ENCODE data around the gene PHF21A.

PHF21A gene

DNA sequence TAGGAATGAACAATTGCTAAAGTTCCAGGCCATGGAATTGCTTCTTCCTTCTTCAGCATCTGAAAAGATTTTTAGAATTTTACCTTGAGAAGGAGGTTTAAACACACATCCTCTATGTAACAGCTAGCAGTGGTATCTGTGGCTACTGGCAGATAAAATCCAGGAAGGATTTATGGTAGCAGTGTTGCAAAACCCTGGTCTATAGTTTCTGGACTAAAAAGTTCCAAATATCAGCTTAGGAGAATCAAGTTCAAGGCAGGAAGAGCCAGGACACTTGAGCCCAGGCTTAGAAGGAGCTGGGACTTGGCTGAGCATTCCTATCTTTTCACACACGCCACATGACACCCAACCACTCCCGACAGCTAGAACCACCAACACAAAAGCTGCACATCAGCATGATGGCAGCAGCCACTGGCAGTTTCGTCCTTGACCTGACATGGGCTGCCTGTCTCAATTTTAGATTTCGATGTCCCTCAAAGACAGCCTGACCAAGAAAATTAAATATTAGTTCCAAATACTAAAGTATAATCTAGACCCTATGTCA, 184.7 kb downstream of the PHF21A start:
- DNase-seq (ENCODE audit: extremely low read depth in 1 of 2, low read depth in 1 of 2), result no peak

DNA sequence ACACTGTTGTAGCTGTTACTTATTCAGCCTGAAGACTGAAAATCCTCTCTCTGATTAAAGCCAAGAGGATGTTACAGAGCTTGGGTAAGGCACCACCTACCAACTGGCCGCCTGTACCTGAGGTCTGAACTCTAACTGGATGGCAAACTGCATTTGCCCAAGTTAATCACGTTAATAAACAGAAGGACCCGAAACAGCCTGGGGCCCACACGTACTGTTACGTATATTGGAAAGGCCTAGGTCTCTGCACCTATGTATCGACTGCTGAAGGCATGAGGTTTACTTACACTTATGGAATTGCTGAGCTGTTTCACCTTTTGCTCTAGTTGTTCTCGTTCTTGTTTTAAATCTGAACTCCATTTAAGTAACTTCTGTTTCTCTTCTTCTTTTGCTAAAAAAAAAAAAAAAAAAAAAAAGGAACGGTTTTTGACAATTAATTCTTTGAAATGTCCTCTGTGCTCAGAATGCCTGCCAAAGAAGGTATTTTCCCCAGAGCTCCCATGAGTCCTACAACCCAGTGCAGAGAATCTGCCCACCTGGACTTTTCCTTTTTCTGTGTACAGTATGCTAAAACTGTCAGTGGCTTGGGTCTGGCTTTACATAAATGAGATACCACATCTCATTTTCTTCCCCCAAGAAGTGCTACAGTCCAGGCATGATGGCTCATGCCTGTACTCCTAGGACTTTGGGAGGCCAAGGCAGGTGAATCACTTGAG, 185.7 kb downstream of the PHF21A start:
- no peak for DNase-seq (ENCODE audit: extremely low read depth in 1 of 2, low read depth in 1 of 2)

DNA sequence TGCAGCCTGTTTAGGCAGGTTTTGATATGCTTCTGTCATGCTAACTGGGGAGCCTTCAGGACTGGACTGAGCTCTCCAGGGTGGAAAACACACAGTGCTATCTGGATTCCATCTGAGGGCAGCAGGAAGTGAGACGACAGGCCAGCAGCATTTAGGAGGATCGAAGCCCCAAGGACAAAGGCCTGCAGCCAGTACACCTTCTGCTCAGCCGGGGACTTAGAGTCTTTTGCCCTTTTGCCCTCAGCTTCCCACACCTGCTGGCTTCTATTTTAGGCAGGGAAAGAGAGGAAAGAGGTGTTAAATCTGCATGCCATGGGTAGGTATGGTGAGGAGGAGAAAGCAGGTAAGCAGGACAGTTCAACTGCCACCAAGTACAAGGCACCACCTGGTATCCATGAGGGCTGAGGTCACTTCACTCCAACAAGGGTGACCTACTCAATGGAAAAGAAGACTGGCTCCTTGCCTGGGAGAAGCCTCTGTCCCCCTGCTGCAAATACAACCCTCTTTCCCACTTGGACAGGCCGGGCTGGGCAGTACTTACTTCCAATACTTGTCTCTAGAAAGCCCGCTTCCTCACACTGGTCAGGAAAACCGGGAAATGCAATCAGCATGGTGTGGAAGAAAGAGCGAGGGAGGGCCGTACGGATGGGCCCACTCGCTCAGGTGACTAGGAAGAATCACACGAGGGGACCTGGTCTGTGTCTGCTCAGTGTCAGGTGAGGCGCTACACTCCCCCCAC, 186.5 kb downstream of the PHF21A start:
- no peak for DNase-seq (ENCODE audit: extremely low read depth in 1 of 2, low read depth in 1 of 2)

DNA sequence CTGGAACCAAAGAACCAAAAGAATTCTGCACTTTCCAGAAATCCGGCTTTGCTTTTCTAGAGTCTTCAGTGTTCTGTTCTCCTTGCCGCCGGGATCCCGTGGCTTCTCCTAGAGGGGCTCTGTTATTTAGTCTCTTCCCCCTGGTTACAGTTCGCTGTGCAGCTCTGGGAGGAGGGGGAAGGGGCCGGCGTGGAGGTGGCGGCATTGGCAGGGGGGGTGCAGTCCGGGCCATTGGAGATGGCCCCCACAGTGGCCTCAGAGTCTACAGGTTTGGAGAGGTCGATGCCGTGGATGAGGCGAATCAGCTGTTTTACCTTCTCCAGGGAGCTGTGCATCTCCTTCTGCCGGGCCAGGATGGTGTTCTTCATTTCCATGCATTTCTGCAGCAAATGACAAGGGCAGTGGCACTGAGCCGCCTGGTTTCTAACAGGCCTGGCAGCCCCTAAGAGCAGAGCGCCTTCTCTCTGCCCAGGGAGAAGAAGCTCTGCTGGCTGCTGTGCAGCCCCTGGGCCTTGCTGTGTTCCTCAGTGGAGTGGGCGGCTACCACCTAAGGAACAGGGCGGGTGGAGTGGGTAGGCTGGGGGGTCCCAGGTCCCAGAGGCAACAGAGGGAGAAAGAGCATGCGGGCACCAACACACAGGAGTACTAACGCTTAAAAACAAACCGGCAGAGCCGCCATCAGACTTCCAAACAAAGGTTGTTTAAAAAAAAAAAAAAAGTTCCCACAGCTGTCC, 187.2 kb downstream of the PHF21A start:
- no peak for DNase-seq (ENCODE audit: extremely low read depth in 1 of 2, low read depth in 1 of 2)

DNA sequence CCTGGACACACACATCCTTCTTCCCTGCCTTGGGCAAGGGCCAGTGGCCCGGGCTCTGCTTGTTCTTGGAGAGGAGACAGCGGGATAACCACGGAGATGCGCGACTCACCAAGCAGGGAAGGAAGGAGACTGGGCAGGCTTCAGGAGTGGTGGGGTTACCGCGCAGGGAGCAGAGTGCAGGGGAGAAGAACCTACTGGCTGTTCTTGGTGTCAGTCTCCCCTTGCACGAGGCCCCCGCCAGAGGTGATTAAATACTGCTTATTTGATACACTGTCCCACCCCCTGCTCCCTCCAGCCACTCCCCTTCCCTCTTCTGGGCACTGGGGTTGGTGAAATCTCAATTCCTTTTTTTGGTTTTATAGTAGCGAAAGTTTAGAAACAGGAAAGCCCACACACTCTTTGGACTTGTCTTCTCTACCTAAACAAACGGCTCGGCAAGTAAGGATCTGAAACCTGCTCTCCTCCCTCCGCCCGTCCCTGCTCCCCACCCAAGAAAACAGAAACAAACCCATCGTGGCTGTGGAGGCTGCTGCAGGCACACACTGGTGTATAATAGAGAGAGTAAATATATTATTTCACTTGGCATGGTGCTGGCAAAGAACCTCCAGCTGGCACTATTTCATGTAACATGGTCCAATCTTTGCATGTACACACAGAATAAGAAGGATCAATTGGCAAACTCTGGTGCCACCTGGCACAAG, 188.0 kb downstream of the PHF21A start:
- DNase-seq (ENCODE audit: extremely low read depth in 1 of 2, low read depth in 1 of 2), result no peak

DNA sequence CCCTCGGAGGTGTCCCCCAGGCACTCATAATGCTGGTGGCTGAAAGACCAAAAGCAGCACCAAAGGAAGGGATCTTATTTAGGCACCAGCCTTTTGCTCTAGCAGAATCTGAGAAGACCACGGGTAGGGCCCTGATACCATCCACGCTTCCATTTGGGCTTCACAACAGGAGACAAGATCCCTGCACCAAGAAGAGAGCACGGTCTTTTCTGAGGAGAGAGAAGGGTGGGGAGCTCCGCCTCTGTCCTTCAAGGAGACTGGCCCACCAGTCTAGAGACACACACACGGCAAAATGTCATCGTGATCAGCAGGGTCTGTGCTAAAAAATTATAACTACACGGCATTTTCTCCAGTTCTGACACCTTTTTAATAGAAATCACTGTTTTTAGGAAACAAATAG, 189.0 kb downstream of the PHF21A start:
- DNase-seq (ENCODE audit: extremely low read depth in 1 of 2, low read depth in 1 of 2), result no peak

DNA sequence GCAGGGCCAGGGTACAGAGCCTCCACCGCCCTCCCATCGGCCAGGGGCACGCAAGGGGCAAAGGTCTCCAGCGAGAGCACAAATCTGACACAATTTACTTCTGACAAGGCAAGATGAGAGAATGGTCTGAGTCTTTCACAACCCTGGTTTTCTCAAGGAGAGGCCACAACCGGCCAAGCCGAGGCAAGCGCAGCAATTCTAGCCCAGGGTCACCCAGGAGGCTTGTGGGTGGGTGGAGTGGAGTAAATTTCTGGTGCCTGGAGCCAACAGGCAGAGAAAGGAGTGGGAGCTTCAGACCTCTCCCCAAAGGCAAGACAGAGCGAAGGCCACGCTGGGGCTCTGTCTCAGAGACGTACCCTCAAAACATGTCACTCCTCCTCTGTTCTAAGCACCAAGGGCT, 189.5 kb downstream of the PHF21A start:
- no peak for DNase-seq (ENCODE audit: extremely low read depth in 1 of 2, low read depth in 1 of 2)

DNA sequence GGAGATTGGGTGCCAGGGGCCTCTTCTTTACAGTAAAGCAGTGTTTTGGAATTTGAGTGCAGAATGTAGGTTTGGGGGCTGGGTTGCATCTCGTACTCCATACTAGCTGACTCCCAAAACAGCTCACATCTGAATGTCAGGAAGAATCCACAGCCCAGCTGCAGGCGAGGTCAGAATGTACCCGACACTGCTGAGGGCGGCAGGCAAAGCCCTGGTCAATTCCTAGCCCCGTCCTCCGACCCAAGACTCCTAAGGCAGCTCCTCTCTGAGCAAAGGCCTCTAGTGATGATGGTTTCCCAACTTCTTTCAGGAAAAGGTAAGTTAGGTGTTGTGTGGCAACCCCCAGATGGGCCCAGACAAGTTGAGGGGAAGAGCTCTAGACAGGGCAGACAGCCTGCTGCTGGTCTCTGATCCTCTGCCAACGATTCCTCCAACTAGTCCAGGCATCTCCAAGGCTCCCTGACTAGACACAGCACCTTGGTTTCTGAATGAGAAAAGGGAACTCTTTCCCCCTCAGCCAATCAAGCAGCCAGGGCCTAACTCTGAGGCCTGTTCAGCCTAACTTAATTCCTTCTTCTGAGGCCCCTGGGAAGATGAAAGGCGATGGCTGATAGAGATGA, 190.2 kb downstream of the PHF21A start:
- DNase-seq (ENCODE audit: extremely low read depth in 1 of 2, low read depth in 1 of 2), result no peak

DNA sequence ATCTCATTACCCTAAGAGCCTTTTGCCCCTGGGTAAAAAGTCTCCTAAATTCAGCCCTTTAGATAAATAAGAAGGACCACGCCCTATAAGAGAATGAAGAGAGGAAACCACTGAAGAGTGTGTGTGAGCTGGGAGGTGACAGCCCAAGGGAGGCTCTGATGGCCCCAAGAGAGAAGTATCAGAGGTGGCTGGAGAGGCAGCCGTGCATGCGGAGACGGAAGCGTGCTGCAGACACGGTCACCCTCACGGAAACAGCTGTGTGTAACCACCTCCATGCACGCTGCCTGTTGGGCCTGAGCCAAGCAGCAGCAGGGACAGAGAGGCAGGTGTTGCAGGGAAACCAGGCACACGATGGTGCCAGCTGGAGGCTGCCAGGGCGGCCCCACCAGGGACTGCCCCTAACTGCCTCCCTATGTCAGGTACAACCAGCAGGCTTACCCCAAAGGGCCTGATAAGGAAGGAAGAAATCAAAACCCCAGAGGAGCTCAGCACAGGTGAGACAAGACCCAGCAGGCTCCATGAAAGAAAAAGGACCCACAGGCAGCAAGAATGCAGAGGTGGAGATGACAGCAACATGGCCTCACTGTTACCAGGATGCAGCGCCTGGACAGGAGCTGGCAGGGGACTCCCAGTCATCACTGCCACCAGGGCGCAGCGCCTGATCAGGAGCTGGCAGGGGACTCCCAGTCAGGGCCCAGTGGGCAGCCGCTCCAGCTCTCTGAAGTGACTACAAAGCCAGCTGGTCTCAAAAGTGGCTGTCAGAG, 191.0 kb downstream of the PHF21A start:
- DNase-seq (ENCODE audit: extremely low read depth in 1 of 2, low read depth in 1 of 2), result no peak

DNA sequence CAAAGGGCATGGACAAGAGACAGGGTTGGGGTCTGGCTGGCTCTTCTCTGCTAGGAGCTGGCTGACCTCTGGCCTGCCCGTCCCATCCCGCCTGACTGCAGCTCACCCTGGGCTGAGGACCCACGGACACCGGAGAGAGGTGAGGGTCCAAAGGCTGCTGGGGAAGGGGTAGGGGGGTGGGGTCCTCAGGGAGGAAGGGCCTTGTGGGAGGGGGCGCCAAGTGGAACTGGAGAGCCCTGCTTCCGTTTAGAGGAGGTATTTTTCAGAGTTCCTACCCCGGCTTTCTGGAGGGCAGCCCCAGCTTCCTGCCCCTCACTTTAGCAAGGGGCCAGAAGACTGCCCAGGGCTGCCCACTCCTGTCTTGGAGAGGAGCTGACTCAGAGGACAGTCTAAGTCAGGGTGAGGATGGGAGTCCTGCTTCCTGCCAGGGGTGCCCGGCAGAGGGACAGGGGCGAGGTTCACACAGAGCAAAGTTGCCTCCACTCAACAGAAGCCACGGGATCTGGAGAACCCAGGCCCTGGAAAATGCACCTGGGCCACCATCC, 191.7 kb downstream of the PHF21A start:
- DNase-seq (ENCODE audit: extremely low read depth in 1 of 2, low read depth in 1 of 2), result no peak

DNA sequence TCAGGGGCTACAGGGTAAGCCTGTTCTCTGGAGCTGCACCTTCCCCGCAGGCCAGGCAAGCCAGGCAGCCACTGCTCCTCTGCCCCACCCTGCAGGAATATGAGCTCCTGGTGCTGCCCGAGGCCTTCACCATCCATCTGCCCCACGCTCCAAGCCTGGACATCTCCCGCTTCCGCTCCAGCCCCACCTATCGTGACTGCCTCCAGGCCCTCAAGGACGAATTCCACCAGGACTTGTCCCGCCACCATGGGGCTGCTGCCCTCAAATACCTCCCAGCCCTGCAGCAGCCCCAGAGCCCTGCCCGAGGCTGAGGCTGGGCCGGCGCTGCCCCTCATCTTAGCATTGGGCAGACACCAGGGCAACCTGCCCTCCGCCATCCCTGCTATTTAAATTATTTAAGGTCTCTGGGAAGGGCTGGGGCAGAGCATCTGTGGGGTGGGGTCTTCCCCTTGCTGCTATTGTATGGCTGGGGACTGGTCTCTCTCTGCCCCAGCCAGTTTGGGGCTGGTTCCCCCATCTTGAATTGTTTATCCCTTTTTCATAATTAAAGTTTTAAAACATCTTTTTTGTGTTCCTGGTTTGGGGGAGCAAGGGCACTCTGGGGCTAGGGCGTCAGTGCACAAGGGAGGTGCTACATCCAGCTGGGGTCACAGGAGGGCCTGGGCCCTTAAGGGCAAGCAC, 192.6 kb downstream of the PHF21A start:
- no peak for DNase-seq (ENCODE audit: extremely low read depth in 1 of 2, low read depth in 1 of 2)

DNA sequence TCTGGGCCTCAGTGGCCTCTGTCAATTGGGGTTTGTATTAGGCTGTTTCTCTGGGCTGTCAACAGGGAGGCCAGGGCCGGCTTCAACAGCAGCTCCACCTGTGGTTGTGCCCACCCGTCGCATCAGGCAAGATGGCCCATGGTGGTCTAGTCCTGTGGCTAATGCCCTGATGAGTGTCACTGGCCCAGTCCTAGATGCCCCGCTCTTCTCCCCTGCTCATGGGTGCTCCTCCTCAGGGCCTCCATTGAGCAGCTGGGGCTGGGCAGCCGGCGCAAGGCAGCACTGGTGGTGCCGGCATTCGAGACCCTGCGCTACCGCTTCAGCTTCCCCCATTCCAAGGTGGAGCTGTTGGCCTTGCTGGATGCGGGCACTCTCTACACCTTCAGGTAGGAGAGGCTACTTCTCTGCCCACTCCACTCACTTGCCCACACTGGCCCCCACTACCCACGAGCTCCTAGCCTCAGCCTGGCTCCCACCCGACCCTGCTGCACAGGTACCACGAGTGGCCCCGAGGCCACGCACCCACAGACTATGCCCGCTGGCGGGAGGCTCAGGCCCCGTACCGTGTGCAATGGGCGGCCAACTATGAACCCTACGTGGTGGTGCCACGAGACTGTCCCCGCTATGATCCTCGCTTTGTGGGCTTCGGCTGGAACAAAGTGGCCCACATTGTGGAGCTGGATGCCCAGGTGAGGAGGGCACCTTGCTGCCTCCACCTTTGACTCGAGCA, 193.4 kb downstream of the PHF21A start:
- no peak for DNase-seq (ENCODE audit: extremely low read depth in 1 of 2, low read depth in 1 of 2)

DNA sequence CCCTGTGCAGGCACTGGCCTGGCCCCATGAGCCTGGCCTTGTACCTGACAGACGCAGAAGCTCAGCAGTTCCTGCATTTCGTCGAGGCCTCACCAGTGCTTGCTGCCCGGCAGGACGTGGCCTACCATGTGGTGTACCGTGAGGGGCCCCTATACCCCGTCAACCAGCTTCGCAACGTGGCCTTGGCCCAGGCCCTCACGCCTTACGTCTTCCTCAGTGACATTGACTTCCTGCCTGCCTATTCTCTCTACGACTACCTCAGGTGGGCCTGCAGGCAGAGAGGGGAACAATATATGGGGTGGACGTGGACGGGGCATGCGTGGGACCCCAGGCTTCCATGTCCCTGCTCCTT, 193.9 kb downstream of the PHF21A start:
- no peak for DNase-seq (ENCODE audit: extremely low read depth in 1 of 2, low read depth in 1 of 2)

DNA sequence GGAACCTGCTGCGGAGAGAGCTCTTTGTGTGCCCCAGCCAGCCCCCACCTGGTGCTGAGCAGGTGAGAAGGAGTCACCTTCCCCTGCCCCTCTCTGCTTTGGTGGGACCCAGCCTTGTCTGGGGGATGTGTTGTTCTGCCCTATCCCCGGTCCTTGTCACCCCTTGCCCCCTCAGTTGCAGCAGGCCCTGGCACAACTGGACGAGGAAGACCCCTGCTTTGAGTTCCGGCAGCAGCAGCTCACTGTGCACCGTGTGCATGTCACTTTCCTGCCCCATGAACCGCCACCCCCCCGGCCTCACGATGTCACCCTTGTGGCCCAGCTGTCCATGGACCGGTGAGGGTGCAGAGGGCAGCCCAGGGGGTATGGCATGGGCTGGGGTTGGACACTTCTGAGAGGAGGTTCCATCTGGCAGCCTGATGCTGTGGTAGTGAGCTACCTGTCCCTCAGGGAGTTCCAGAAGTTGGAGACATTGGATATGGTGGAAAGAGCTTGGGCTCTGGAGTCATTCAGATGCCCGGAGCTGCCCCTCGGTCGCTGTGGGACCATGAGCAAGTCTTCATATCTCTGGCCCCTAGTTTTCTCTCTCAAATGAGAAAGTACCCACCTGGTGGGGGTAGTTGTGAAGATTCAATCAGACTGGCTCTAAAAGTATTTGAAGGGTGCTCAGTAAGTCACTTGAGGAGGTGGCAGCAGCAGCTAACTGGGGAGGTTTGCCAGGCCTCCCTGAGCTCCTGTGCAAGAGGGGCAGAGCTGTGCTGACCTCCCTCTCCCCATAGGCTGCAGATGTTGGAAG, 194.5 kb downstream of the PHF21A start:
- no peak for DNase-seq (ENCODE audit: extremely low read depth in 1 of 2, low read depth in 1 of 2)

DNA sequence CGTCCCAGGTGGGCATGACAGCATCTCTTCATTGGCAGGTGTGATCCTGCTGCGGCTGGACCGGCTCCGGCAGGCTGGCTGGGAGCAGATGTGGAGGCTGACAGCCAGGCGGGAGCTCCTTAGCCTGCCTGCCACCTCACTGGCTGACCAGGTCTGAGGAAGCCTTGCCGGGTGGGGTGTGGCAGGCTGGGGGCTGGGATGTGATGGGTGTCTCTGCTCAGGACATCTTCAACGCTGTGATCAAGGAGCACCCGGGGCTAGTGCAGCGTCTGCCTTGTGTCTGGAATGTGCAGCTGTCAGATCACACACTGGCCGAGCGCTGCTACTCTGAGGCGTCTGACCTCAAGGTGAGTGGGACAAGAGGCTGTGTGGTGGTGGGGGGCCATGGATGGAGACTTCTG, 195.3 kb downstream of the PHF21A start:
- no peak for DNase-seq (ENCODE audit: extremely low read depth in 1 of 2, low read depth in 1 of 2)

DNA sequence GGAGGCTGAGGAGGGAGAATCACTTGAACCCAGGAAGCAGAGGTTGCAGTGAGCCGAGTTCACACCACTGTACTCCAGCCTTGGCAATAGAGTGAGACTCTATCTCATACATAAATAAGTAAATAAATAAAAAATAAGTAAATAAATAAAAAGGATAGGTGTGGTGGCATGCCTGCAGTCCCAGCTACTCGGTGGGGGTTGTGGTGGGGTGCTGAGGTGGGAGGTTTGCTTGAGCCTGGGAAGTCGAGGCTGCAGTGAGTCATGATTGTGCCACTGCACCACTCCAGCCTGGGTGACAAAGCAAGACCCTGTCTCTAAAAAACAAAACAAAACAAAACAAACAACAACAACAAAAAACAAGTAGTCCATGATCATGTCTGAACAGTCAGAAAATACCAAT, 195.7 kb downstream of the PHF21A start:
- no peak for DNase-seq (ENCODE audit: extremely low read depth in 1 of 2, low read depth in 1 of 2)

DNA sequence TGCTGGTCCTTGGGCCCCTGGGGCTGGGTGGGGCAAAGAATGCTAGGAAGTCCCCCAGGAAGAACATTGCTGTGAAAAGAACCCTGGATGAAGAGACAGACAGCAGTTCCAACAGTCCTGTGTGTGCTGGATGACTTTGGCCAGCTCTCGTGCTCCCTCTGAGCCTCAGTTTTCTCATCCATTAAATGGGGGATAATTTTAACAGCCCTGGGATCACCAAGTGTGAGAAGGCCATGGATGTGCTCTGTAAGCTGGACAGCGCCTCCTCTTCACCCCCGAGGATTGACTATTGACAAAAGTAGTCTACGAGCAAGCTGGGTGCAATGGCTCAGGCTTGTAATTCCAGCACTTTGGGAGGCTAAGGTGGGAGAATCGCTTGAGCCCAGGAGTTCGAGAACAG, 196.3 kb downstream of the PHF21A start:
- no peak for DNase-seq (ENCODE audit: extremely low read depth in 1 of 2, low read depth in 1 of 2)

All from stimulated activated CD8-positive, alpha-beta memory T cell treated with anti-CD3 and anti-CD28 coated beads, Interleukin-7, amount 100 ng/mL, for 48 hours (primary cell).